H1 (cell line): Measurements from ENCODE around the gene CYP39A1. TPM values are rescaled to one million over a fixed set of nuclear protein-coding genes. Genes with fewer than 3 reads are reported as not detected.

Experiments used
- CTCF ChIA-PET: fragments of 300-600 bp; sonication (Branson Sonifier 250); formaldehyde crosslinking; loops from one replicate; lab custom pipeline; 2021; ENCODE audit not compliant: partially characterized antibody; lab: Charles Lee
- POLR2A ChIA-PET: fragments of 300-600 bp; sonication (Branson Sonifier 250); formaldehyde crosslinking; loops from one replicate; lab custom pipeline; 2021; ENCODE audit warnings: inconsistent platforms; ENCODE audit not compliant: partially characterized antibody; lab: Charles Lee
- DNase-seq, 2 experiments: peaks; one replicate each; pipeline versions ENCODE4 v3.0.0 to v3.0.0-alpha.2; 2010 to 2022; ENCODE audit warnings: low spot score in 2 of 2, low read depth in 1 of 2, mixed read lengths in 1 of 2
- FAIRE-seq: peaks from 2 replicates; lab custom pipeline; 2011; peaks lifted over from hg19 to GRCh38; lab: Jason Lieb, UNC
- H2AFZ ChIP-seq: 2 replicates; pipeline ENCODE4 v1.8.1; 2012; ENCODE audit warnings: low read length, inconsistent platforms
- H2AK5ac ChIP-seq: 2 replicates; pipeline ENCODE4 v1.6.1; 2013; ENCODE audit warnings: low read depth, low read length
- H2BK120ac ChIP-seq: replicated peaks from 2 replicates; pipeline ENCODE3; 2013; ENCODE audit warnings: low read depth, low read length, inconsistent platforms
- H2BK12ac ChIP-seq: 2 replicates; pipeline ENCODE4 v1.6.1; 2013; ENCODE audit warnings: low read depth, low read length
- H2BK15ac ChIP-seq: 2 replicates; pipeline ENCODE4 v1.6.1; 2013; ENCODE audit warnings: low read length
- H2BK20ac ChIP-seq: 2 replicates; pipeline ENCODE4 v1.6.1; 2013; ENCODE audit warnings: low read length
- H2BK5ac ChIP-seq: 2 replicates; pipeline ENCODE4 v1.6.1; 2013; ENCODE audit warnings: low read depth, low read length
- H3K14ac ChIP-seq: 2 replicates; pipeline ENCODE4 v1.6.1; 2013; ENCODE audit warnings: inconsistent platforms; ENCODE audit not compliant: insufficient read length
- H3K18ac ChIP-seq: 2 replicates; pipeline ENCODE4 v1.6.1; 2013; ENCODE audit warnings: low read length; ENCODE audit errors: extremely low read depth
- H3K23ac ChIP-seq: 2 replicates; pipeline ENCODE4 v1.6.1; 2013; ENCODE audit warnings: inconsistent platforms; ENCODE audit not compliant: insufficient read length
- H3K23me2 ChIP-seq: 2 replicates; pipeline ENCODE4 v1.6.1; 2013; ENCODE audit warnings: low read depth, low read length
- H3K27ac ChIP-seq: 2 replicates; pipeline ENCODE4 v1.6.1; 2011; ENCODE audit warnings: low read depth, low read length, inconsistent platforms
- H3K27me3 ChIP-seq, 4 experiments: replicated peaks in 1 of 4; 1 replicate in 1 of 4; 2 replicates in 3 of 4; pipeline versions ENCODE4 v1.6.1 to v1.8.1; 2011 to 2013; ENCODE audit warnings: low read length in 3 of 4, mild to moderate bottlenecking in 3 of 4, inconsistent platforms in 2 of 4, mixed read lengths in 2 of 4, moderate library complexity in 1 of 4; ENCODE audit not compliant: control insufficient read depth in 3 of 4, insufficient read depth in 3 of 4; ENCODE audit errors: extremely low read depth in 1 of 4
- H3K36me3 ChIP-seq, 4 experiments: 2 replicates each; pipeline versions ENCODE4 v1.6.1 to v1.8.1; 2011 to 2013; ENCODE audit warnings: mild to moderate bottlenecking in 4 of 4, low read length in 3 of 4, moderate library complexity in 2 of 4, control low read depth in 1 of 4, inconsistent platforms in 1 of 4; ENCODE audit not compliant: insufficient read depth in 4 of 4, control insufficient read depth in 2 of 4
- H3K4ac ChIP-seq: replicated peaks from 2 replicates; pipeline ENCODE3; 2013; ENCODE audit warnings: low read length, low read depth, mixed read lengths, inconsistent platforms; ENCODE audit not compliant: insufficient read length
- H3K4me1 ChIP-seq, 4 experiments: replicated peaks in 1 of 4; 1 replicate in 1 of 4; 2 replicates in 3 of 4; pipeline versions ENCODE4 v1.6.1 to v1.8.1; 2011 to 2013; ENCODE audit warnings: low read length in 3 of 4, inconsistent platforms in 2 of 4, mixed read lengths in 1 of 4; ENCODE audit not compliant: insufficient read depth in 4 of 4, control insufficient read depth in 3 of 4
- H3K4me2 ChIP-seq, 2 experiments: 2 replicates each; pipeline versions ENCODE4 v1.6.1 to v1.8.1; 2011 to 2013; ENCODE audit warnings: low read depth in 2 of 2, low read length in 2 of 2, control low read depth in 1 of 2, inconsistent platforms in 1 of 2, mild to moderate bottlenecking in 1 of 2; ENCODE audit not compliant: insufficient read depth in 1 of 2
- H3K4me3 ChIP-seq, 4 experiments: fragments of 200-600, 300-600 bp in 1 of 4; sonication (generic), shearing (Covaris generic), sonication (Bioruptor Twin) in 1 of 4; 2 replicates each; pipeline versions ENCODE4 v1.5.1 to v1.8.1; 2011 to 2016; ENCODE audit warnings: low read length in 4 of 4, low read depth in 3 of 4, control low read depth in 2 of 4, inconsistent platforms in 2 of 4, mild to moderate bottlenecking in 2 of 4, mixed read lengths in 1 of 4, moderate library complexity in 1 of 4; ENCODE audit not compliant: insufficient read depth in 2 of 4; ENCODE audit errors: extremely low read depth in 1 of 4
- H3K56ac ChIP-seq: replicated peaks from 2 replicates; pipeline ENCODE3; 2013; ENCODE audit warnings: low read depth, mild to moderate bottlenecking, mixed read lengths, low read length, inconsistent platforms; ENCODE audit not compliant: insufficient read length
- H3K79me1 ChIP-seq: 2 replicates; pipeline ENCODE4 v1.6.1; 2013; ENCODE audit warnings: low read depth, low read length, control low read depth
- H3K79me2 ChIP-seq, 2 experiments: 2 replicates each; pipeline versions ENCODE4 v1.6.1 to v1.8.1; 2012 to 2013; ENCODE audit warnings: low read length in 2 of 2, mild to moderate bottlenecking in 2 of 2, inconsistent platforms in 1 of 2; ENCODE audit not compliant: insufficient read depth in 2 of 2, control insufficient read depth in 1 of 2
- H3K9ac ChIP-seq, 4 experiments: replicated peaks in 1 of 4; 1 replicate in 1 of 4; 2 replicates in 3 of 4; pipeline versions ENCODE4 v1.6.1 to v1.8.1; 2011 to 2013; ENCODE audit warnings: low read depth in 3 of 4, low read length in 3 of 4, control low read depth in 2 of 4, mild to moderate bottlenecking in 2 of 4, moderate library complexity in 2 of 4, inconsistent platforms in 1 of 4; ENCODE audit errors: extremely low read depth in 1 of 4
- H3K9me3 ChIP-seq, 2 experiments: 2 replicates each; pipeline versions ENCODE4 v1.6.1 to v1.8.1; 2012 to 2013; ENCODE audit warnings: mild to moderate bottlenecking in 2 of 2, moderate library complexity in 2 of 2, control low read depth in 1 of 2, inconsistent platforms in 1 of 2, low read depth in 1 of 2, low read length in 1 of 2, mixed read lengths in 1 of 2; ENCODE audit not compliant: insufficient read depth in 2 of 2
- H4K20me1 ChIP-seq, 2 experiments: replicated peaks in 1 of 2; 2 replicates each; pipeline versions ENCODE3 to v1.8.1; 2011 to 2013; ENCODE audit warnings: inconsistent platforms in 2 of 2, low read length in 2 of 2, mild to moderate bottlenecking in 1 of 2; ENCODE audit not compliant: insufficient read depth in 2 of 2, control insufficient read depth in 1 of 2
- H4K5ac ChIP-seq: 2 replicates; pipeline ENCODE4 v1.6.1; 2013; ENCODE audit warnings: low read length, low read depth, mixed read lengths, inconsistent platforms; ENCODE audit not compliant: insufficient read length
- H4K8ac ChIP-seq: 2 replicates; pipeline ENCODE4 v1.8.0; 2013; ENCODE audit warnings: mild to moderate bottlenecking, moderate library complexity, low read length, inconsistent platforms; ENCODE audit not compliant: insufficient read depth; ENCODE audit errors: extremely low read depth
- H4K91ac ChIP-seq: replicated peaks from 2 replicates; pipeline ENCODE3; 2013; ENCODE audit warnings: low read length, mixed read lengths, inconsistent platforms; ENCODE audit not compliant: insufficient read length
- BRCA1 ChIP-seq: IDR thresholded peaks from 2 replicates; pipeline ENCODE4 v1.6.1; 2012; ENCODE audit warnings: low read depth, low read length, improper control_type of control experiment
- CBX8 ChIP-seq: fragments of 300-800, 300-1000 bp; sonication (generic); IDR thresholded peaks from 2 replicates; pipeline ENCODE4 v1.7.1; 2016; ENCODE audit warnings: low read depth, low read length, borderline replicate concordance
- CHD2 ChIP-seq: IDR thresholded peaks from 2 replicates; pipeline ENCODE4 v1.6.1; 2012; ENCODE audit warnings: low read length, improper control_type of control experiment
- GTF2F1 ChIP-seq: IDR thresholded peaks from 2 replicates; pipeline ENCODE4 v1.6.1; 2012; ENCODE audit warnings: low read depth, low read length, improper control_type of control experiment, borderline replicate concordance
- NRF1 ChIP-seq: IDR thresholded peaks from 2 replicates; pipeline ENCODE4 v1.6.1; 2011; ENCODE audit warnings: mild to moderate bottlenecking, low read depth, low read length, improper control_type of control experiment
- TBP ChIP-seq: IDR thresholded peaks from 2 replicates; pipeline ENCODE4 v1.6.1; 2011; ENCODE audit warnings: low read depth, low read length, improper control_type of control experiment
- WGBS, 2 experiments: shearing (Covaris generic) in 1 of 2; methylation state at CpG; one replicate each; pipeline versions ENCODE4 v1.1.6 to v1.1.7; 2013 to 2015; ENCODE audit warnings: low lambda C conversion rate in 2 of 2, mixed read lengths in 2 of 2, inconsistent platforms in 1 of 2, low coverage in 1 of 2, missing lambda C conversion rate in 1 of 2; ENCODE audit not compliant: insufficient replicate concordance in 2 of 2, insufficient coverage in 1 of 2, insufficient read length in 1 of 2; ENCODE audit errors: extremely low coverage in 1 of 2, missing lambda C conversion rate in 1 of 2; 5-methylcytosine and 5-hydroxymethylcytosine counted together
- polyA plus RNA-seq, 7 experiments: library from polyadenylated mRNA; depleted of rRNA in 3 of 7; stranded (reverse) in 5 of 7; unstranded in 2 of 7; fragments of >200 nt in 5 of 7; fragments of 200-250 nt in 2 of 7; gene quantifications; 1 replicate in 5 of 7; 2 replicates in 1 of 7; 4 replicates in 1 of 7; pipeline versions ENCODE4 v1.2.1 to v1.2.3, GENCODE V29; 2011 to 2013; ENCODE audit warnings: missing spikeins in 2 of 7, mixed read lengths in 2 of 7
- total RNA-seq: library from RNA; stranded (reverse); fragmentation: NEBNext Ultra II Directional; extraction: Animal tissue kit (Norgen Biotek cat#: 25700); gene quantifications from 2 replicates; pipeline ENCODE4 v1.2.1, GENCODE V29; 2021
- TF ChIP-seq, protein P1 (sequence below): IDR thresholded peaks from 2 replicates; pipeline ENCODE4 v1.6.1; 2011; ENCODE audit warnings: low read length, improper control_type of control experiment

The CYP39A1 gene
- total and polyA plus RNA-seq, 2 of the 8 experiments (the other 6 are each of a cell fraction or from before 2014, with no cell fraction given) = 0.71 to 2.4 TPM

DNA sequence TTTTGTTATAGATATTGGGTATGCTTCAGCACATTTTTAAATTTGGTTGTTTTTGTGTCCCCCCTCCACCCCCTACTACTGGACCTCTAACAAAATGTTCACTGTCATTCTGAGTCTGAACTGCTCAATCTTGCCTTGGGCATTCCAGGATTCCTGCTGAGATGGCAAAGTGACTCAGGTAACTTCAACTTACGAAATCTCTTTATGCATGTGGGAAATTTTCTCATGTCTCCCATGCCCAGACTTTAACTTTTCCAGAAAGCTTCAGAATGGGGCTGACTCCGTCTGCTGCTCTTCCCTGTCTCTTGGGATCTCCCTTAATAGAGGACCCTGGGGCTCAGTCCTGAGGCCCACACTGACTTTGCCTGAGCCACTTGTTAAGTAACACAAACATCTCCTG, 14.0 kb downstream of the CYP39A1 start:
- POLR2A ChIA-PET = no interaction called here
- H3K4ac ChIP-seq = no peak overlapping the region
- H4K20me1 ChIP-seq = no peaks in the 10 kb centered on the region
- no peak overlapping the region for H2BK12ac ChIP-seq
- FAIRE-seq (no peak), DNase-seq (no peak)
- H2BK15ac ChIP-seq = no peak overlapping the region
- no peak overlapping the region for H3K4me3 ChIP-seq
- no peaks in the 10 kb centered on the region for H3K79me2 ChIP-seq
- H3K27me3 ChIP-seq = no peaks in the 10 kb centered on the region
- H3K23ac ChIP-seq = no peak overlapping the region
- CTCF ChIA-PET = no interaction called here
- no peak overlapping the region for H4K91ac ChIP-seq
- no peaks in the 10 kb centered on the region; the same call in 1 of the 2 replicates for H3K23me2 ChIP-seq
- H3K9me3 ChIP-seq = no peaks in the 10 kb centered on the region
- no peak overlapping the region for H3K14ac ChIP-seq
- no peak overlapping the region for H3K9ac ChIP-seq
- no peak overlapping the region for H4K8ac ChIP-seq
- no peaks in the 10 kb centered on the region for H3K4me1 ChIP-seq
- no peak overlapping the region for H2AFZ ChIP-seq
- H3K36me3 ChIP-seq = no peaks in the 10 kb centered on the region
- TF ChIP-seq, protein P1, sequence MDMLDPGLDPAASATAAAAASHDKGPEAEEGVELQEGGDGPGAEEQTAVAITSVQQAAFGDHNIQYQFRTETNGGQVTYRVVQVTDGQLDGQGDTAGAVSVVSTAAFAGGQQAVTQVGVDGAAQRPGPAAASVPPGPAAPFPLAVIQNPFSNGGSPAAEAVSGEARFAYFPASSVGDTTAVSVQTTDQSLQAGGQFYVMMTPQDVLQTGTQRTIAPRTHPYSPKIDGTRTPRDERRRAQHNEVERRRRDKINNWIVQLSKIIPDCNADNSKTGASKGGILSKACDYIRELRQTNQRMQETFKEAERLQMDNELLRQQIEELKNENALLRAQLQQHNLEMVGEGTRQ = no peak
- no peak for TF ChIP-seq GTF2F1
- no peak for TF ChIP-seq BRCA1
- TF ChIP-seq CHD2 = no peak
- no peak for TF ChIP-seq NRF1
- TF ChIP-seq TBP = no peak
- TF ChIP-seq CBX8 = no peak
- H3K18ac ChIP-seq = no peak overlapping the region
- 75% methylated on average over 2 of the region's 2 CpGs; no CpG with 5 or more reads in 1 of the 2 experiments for WGBS, 2 experiments
- H3K4me2 ChIP-seq = no peak overlapping the region
- H2BK5ac ChIP-seq = no peak overlapping the region
- no peak overlapping the region for H4K5ac ChIP-seq
- H2BK120ac ChIP-seq = no peak overlapping the region
- H3K56ac ChIP-seq = no peak overlapping the region
- no peak overlapping the region for H3K27ac ChIP-seq
- no peaks in the 10 kb centered on the region for H3K79me1 ChIP-seq
- H2BK20ac ChIP-seq = no peak overlapping the region
- no peak overlapping the region for H2AK5ac ChIP-seq
